Measurements from ENCODE around the gene YIPF6. TPM values are rescaled to one million over a fixed set of nuclear protein-coding genes. Genes with fewer than 3 reads are reported as not detected.

The YIPF6 gene
- total RNA-seq, 2 donors from 2014 or later, result 28.6 to 41.8 TPM

DNA sequence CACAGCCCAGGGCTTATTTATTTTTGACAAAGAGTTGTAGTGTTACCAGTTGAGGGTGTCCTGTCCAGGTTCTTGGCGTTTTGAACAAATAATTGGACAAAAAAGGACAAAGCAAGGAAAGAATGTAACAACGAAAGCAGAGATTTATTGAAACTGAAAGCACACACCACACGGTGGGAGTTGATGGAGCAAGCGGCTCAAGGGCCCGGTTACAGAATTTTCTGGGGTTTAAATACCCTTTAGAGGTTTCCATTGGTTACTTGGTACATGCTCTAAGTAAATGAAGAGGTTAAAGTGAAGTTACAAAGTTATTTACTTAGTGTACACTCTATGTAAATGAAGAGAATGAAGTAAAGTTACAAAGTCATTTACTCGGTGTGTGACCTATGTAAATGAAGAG is 37.8 kb upstream of the YIPF6 start:
- intact Hi-C loops (cut with DNase I), result no loop called here
- H3K36me3 ChIP-seq, result no peaks in the 10 kb centered on the region
- no peak for TF ChIP-seq POLR2AphosphoS5 (IDR thresholded peaks at IDR 0.05)
- no peak for TF ChIP-seq POLR2A (IDR thresholded peaks at IDR 0.05)
- TF ChIP-seq, protein P1, sequence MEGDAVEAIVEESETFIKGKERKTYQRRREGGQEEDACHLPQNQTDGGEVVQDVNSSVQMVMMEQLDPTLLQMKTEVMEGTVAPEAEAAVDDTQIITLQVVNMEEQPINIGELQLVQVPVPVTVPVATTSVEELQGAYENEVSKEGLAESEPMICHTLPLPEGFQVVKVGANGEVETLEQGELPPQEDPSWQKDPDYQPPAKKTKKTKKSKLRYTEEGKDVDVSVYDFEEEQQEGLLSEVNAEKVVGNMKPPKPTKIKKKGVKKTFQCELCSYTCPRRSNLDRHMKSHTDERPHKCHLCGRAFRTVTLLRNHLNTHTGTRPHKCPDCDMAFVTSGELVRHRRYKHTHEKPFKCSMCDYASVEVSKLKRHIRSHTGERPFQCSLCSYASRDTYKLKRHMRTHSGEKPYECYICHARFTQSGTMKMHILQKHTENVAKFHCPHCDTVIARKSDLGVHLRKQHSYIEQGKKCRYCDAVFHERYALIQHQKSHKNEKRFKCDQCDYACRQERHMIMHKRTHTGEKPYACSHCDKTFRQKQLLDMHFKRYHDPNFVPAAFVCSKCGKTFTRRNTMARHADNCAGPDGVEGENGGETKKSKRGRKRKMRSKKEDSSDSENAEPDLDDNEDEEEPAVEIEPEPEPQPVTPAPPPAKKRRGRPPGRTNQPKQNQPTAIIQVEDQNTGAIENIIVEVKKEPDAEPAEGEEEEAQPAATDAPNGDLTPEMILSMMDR (IDR thresholded peaks at IDR 0.05), result no peak
- no peaks in the 10 kb centered on the region for H3K27me3 ChIP-seq (replicated peaks; ENCODE audit: insufficient read depth)
- H3K4me3 ChIP-seq, result no peak overlapping the region
- WGBS, result 41% methylated on average over 6 of the region's 6 CpGs
- H3K9me3 ChIP-seq, result no peaks in the 10 kb centered on the region
- H3K27ac ChIP-seq, result no peak overlapping the region
- DNase-seq (ENCODE audit: low spot score), result no peak
- no peaks in the 10 kb centered on the region for H3K4me1 ChIP-seq (replicated peaks)

DNA sequence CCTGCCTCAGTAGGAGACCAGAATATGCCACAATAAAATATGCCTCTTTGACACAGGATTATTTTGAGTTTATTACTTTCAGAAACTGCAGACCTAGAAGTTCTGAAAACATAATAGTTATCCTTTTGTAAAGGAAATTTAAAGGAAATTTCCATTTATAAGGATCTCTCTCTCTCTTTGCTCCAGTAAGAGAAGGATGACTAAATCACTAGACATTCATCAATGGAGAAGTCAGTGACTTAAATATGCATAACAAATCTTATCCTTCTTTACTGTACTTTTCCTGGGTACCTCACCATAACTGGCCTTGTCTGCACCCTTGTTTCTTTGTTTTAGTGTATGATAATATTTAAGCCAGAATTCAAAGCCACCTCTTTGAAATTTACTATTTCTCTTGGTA is 37.3 kb upstream of the YIPF6 start:
- H3K9me3 ChIP-seq, result no peaks in the 10 kb centered on the region
- H3K36me3 ChIP-seq, result no peaks in the 10 kb centered on the region

DNA sequence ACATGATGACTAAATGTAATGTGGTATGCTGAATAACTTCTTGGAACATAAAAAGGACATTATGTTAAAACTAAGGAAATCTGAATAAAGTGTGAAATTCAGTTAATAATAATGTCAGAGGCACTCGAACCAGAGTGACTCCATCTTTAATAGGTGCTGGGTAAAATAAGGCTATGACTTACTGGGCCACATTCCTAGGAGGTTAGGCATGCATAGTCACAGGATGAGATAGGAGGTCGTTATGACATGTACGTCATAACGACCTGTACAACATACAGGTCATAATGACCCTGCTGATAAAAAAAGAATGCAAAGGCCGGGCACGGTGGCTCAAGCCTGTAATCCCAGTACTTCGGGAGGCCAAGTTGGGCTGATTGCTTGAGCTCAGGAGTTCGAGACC is 36.7 kb upstream of the YIPF6 start:
- DNase-seq (ENCODE audit: low spot score), result no peak
- TF ChIP-seq, protein P1 (IDR thresholded peaks at IDR 0.05), result no peak
- TF ChIP-seq POLR2A (IDR thresholded peaks at IDR 0.05), result no peak
- TF ChIP-seq POLR2AphosphoS5 (IDR thresholded peaks at IDR 0.05), result no peak
- H3K27me3 ChIP-seq (replicated peaks; ENCODE audit: insufficient read depth), result no peaks in the 10 kb centered on the region
- H3K9me3 ChIP-seq, result no peaks in the 10 kb centered on the region
- H3K27ac ChIP-seq, result no peak overlapping the region
- intact Hi-C loops (cut with DNase I), result loop anchor here (2.0 kb wide), 1 partner anchor 265 kb away; no protein-coding TSS in a partner anchor
- 74% methylated on average over 8 of the region's 8 CpGs for WGBS
- H3K36me3 ChIP-seq, result no peaks in the 10 kb centered on the region
- no peaks in the 10 kb centered on the region for H3K4me1 ChIP-seq (replicated peaks)
- no peak overlapping the region for H3K4me3 ChIP-seq

More for the DNA sequence above, 37.3 kb upstream of the YIPF6 start:
- no peak for TF ChIP-seq POLR2AphosphoS5 (IDR thresholded peaks at IDR 0.05)
- TF ChIP-seq, protein P1 (IDR thresholded peaks at IDR 0.05), result no peak
- no peak for TF ChIP-seq POLR2A (IDR thresholded peaks at IDR 0.05)
- Histone ChIP-seq H3K4me1 (replicated peaks) (no peaks in the 10 kb centered on the region), H3K27ac (no peak overlapping the region), H3K4me3 (no peak overlapping the region), H3K27me3 (replicated peaks; ENCODE audit: insufficient read depth) (no peaks in the 10 kb centered on the region)
- intact Hi-C loops (cut with DNase I), result no loop called here
- no peak for DNase-seq (ENCODE audit: low spot score)

DNA sequence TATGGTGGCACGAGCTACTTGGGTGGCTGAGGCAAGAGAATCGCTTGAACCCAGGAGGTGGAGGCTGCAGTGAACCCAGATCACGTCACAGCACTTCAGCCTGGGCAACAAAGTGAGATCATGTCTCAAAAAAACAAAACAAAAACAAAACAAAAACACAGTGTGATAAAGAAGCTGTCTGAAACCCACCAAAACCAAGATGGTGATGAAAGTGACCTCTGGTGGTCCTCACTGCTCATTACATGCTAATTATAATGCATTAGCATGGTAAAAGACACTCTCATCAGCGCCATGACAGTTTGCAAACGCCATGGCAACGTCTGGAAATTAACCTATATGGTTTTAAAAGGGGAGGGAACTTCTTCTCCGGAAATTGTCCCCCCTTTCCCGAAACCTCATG is 36.2 kb upstream of the YIPF6 start:
- DNase-seq (ENCODE audit: low spot score), result peak; percentile 6
- intact Hi-C loops (cut with DNase I), result loop anchor here (2.0 kb wide), 1 partner anchor 266 kb away; no protein-coding TSS in a partner anchor
- no peak overlapping the region for H3K27ac ChIP-seq

DNA sequence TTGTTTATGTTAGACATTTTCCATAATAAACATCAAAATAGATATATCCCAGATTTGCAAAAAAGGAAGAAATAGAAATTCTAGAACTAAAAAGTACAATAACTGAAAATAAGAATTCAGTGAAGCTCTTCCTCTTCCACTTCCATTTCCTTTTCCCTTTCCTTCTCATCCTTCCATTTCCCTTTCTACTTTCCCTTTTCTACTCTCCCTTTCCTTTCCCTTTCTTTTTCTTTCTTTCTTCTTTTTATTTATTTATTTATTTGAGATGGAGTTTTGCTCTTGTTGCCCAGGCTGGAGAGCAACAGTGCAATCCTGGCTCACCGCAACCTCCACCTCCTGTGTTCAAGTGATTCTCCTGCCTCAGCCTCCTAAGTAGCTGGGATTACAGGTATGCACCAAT is 35.0 kb upstream of the YIPF6 start:
- Histone ChIP-seq H3K4me3 (no peak overlapping the region), H3K36me3 (no peaks in the 10 kb centered on the region), H3K27me3 (replicated peaks; ENCODE audit: insufficient read depth) (no peaks in the 10 kb centered on the region), H3K4me1 (replicated peaks) (no peaks in the 10 kb centered on the region), H3K27ac (no peak overlapping the region), H3K9me3 (no peaks in the 10 kb centered on the region)
- no peak for DNase-seq (ENCODE audit: low spot score)
- no peak for TF ChIP-seq POLR2A (IDR thresholded peaks at IDR 0.05)
- TF ChIP-seq, protein P1 (IDR thresholded peaks at IDR 0.05), result no peak
- TF ChIP-seq POLR2AphosphoS5 (IDR thresholded peaks at IDR 0.05), result no peak
- 100% methylated on average over 1 of the region's 1 CpG for WGBS
- intact Hi-C loops (cut with DNase I), result loop anchor here (2.0 kb wide), 1 partner anchor 267 kb away; no protein-coding TSS in a partner anchor

More for the DNA sequence above, 36.2 kb upstream of the YIPF6 start:
- H3K36me3 ChIP-seq, result no peaks in the 10 kb centered on the region
- H3K4me3 ChIP-seq, result no peak overlapping the region
- no peaks in the 10 kb centered on the region for H3K27me3 ChIP-seq (replicated peaks; ENCODE audit: insufficient read depth)
- H3K9me3 ChIP-seq, result no peaks in the 10 kb centered on the region
- no peak for TF ChIP-seq POLR2AphosphoS5 (IDR thresholded peaks at IDR 0.05)
- TF ChIP-seq, protein P1 (IDR thresholded peaks at IDR 0.05), result peak in 3 of 4 experiments; percentile 32 to 54 (median 45)
- no peak for TF ChIP-seq POLR2A (IDR thresholded peaks at IDR 0.05)
- H3K4me1 ChIP-seq (replicated peaks), result no peaks in the 10 kb centered on the region
- 24% methylated on average over 8 of the region's 8 CpGs for WGBS
